A549 treated with Mapracorat at 1 μM for 4 hours (cell line): ENCODE measurements around the gene ZNF300. TPM values are rescaled to one million over a fixed set of nuclear protein-coding genes. Genes with fewer than 3 reads are reported as not detected.

Experiments
- total RNA-seq: library from RNA; stranded (reverse); fragments of 200-300 nt; extraction: Qiagen RNA extraction; gene quantifications from 5 replicates; pipeline ENCODE4 v1.2.3, GENCODE V29; 2022

Gene ZNF300
- total RNA-seq = 2.3 to 2.8 TPM (median 2.3 TPM) in 5 replicates

DNA sequence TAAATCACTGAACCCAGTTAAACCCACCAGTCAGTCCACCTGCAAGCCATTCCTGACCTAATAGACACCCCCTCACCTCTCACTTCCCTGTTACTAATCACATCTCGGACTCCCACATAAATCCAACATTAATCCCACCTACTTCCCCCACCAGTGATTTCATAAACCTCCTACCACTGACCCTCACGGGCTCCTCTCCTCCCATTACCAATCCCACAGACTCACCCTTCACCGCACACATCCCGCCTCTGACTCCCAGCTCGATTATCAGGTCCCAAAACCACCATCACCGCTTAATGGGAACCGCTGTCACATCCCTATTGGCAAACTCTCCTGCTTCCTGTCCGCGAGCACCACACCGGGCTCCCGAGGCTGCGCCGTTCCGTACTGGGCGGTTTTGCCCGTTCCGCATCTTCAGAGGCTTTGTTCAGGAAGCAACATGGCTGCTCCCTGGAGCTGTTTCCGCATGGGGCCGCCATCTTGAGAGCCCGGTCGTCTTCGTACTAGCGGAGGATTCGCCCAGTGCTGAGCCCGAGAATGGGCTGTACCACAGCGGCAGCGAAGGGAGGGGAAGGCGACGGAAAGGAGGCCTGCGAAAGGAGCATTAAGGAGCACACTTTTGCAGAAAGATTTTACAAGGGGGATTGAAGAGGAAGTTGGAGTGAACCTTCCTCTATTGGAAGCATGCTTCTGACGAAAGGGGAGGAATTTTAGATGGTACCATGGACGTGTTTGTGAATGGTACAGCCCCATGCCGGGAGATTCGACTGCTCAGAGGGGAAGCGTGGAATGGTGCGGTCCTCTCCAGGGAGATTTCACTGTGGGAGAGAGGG, at the start of gene ZNF300:
Gene ZNF300 (minus strand): TSS at position 502 of the 833 bp plus-strand sequence. CDS start 1,825 bp downstream, outside the sequence.

DNA sequence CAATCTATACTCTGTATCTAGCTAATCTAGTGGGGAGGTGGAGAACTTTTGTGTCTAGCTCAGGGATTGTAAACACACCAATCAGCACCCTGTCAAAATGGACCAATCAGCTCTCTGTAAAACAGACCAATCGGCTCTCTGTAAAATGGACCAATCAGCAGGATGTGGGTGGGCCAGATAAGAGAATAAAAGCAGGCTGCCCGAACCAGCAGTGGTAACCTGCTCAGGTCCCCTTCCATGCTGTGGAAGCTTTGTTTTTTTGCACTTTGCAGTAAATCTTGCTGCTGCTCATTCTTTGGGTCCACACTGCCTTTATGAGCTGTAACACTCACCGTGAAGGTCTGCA, 58.5 kb downstream of the ZNF300 start, which contains the start of gene IRGM:
Gene IRGM (plus strand): TSS at position 214 of the 346 bp plus-strand sequence. CDS start 1,603 bp downstream, outside the sequence.

Other genes starting within 250 kb of the ZNF300 start
- 0.07 to 0.13 TPM in 2 of 5 replicates, not detected in the others for gene MYOZ3, start 243.7 kb downstream of the ZNF300 start, total RNA-seq
- gene RBM22, start 203.9 kb downstream of the ZNF300 start, total RNA-seq = 43.0 to 52.8 TPM (median 46.7 TPM) in 5 replicates
- 16.2 to 18.6 TPM (median 18.0 TPM) in 5 replicates for gene DCTN4, start 146.0 kb downstream of the ZNF300 start, total RNA-seq
- 9.9 to 13.7 TPM (median 12.7 TPM) in 5 replicates for gene SMIM3, start 126.2 kb downstream of the ZNF300 start, total RNA-seq
- 0.15 to 0.36 TPM (median 0.25 TPM) in 4 of 5 replicates, not detected in the other for gene IRGM, start 58.5 kb downstream of the ZNF300 start, total RNA-seq
- 14.9 to 20.3 TPM (median 17.4 TPM) in 5 replicates for gene GPX3, start 115.6 kb upstream of the ZNF300 start, total RNA-seq
- gene TNIP1, start 176.1 kb upstream of the ZNF300 start, total RNA-seq = 131 to 144 TPM (median 138 TPM) in 5 replicates